HEK293 (cell line): Measurements from ENCODE around the gene SKI.

Experiments
- CTCF ChIA-PET: fragments of 350-600 bp; formaldehyde crosslinking; extraction: SDS; loops from one replicate; lab custom pipeline; 2021; ENCODE audit warnings: antibody characterized with exemption; lab: Yijun Ruan, JAX
- POLR2A ChIA-PET: fragments of 300-600 bp; formaldehyde crosslinking; extraction: SDS; loops from one replicate; lab custom pipeline; 2020; ENCODE audit warnings: antibody characterized with exemption, inconsistent platforms; lab: Yijun Ruan, JAX
- H3K27ac ChIP-seq: fragments of 200-500 bp; sonication (Bioruptor generic); 2 replicates; pipeline ENCODE4 v1.5.1; 2014; ENCODE audit warnings: low read depth, low read length, control low read depth, inconsistent platforms; ENCODE audit errors: extremely low read depth
- H3K36me3 ChIP-seq, 2 experiments: fragments of 200-500 bp in 1 of 2; sonication (Bioruptor generic) in 1 of 2; 1 replicate in 1 of 2; 2 replicates in 1 of 2; pipeline ENCODE4 v1.5.1; 2014 to 2017; ENCODE audit warnings: inconsistent platforms in 2 of 2, low read length in 2 of 2; ENCODE audit not compliant: control insufficient read depth in 2 of 2, insufficient read depth in 1 of 2
- H3K4me1 ChIP-seq: fragments of 200-500 bp; sonication (Bioruptor generic); 2 replicates; pipeline ENCODE4 v1.5.1; 2014; ENCODE audit warnings: mild to moderate bottlenecking, low read length, inconsistent platforms; ENCODE audit not compliant: control insufficient read depth, insufficient read depth
- H3K4me3 ChIP-seq: 2 replicates; pipeline ENCODE4 v1.5.1; 2011; ENCODE audit warnings: low read depth, mild to moderate bottlenecking, control low read depth, low read length, moderate library complexity
- H3K9me3 ChIP-seq: fragments of 200-500 bp; sonication (Bioruptor generic); 2 replicates; pipeline ENCODE4 v1.5.1; 2014; ENCODE audit warnings: low read depth, low read length, inconsistent platforms; ENCODE audit not compliant: control insufficient read depth, insufficient read depth
- GFI1B ChIP-seq: fragments of 450-650 bp; formaldehyde crosslinking; IDR thresholded peaks from 2 replicates; pipeline ENCODE4 v1.5.1; 2016; ENCODE audit warnings: missing biosample characterization, missing genetic modification characterization
- HOXC10 ChIP-seq: sonication (generic); formaldehyde crosslinking; IDR thresholded peaks from 2 replicates; pipeline ENCODE4 v1.8.1; 2023; ENCODE audit warnings: mild to moderate bottlenecking, missing genetic modification reagents
- KLF10 ChIP-seq: fragments of 450-650 bp; IDR thresholded peaks from 2 replicates; pipeline ENCODE4 v1.5.1; 2018; ENCODE audit warnings: missing biosample characterization, mild to moderate bottlenecking, missing genetic modification characterization
- SALL2 ChIP-seq: fragments of 450-650 bp; formaldehyde crosslinking; IDR thresholded peaks from 2 replicates; pipeline ENCODE4 v1.5.0; 2017; ENCODE audit warnings: missing biosample characterization, mild to moderate bottlenecking, missing genetic modification characterization, borderline replicate concordance
- WT1 ChIP-seq: fragments of 450-650 bp; formaldehyde crosslinking; IDR thresholded peaks from 2 replicates; pipeline ENCODE4 v1.5.1; 2016; ENCODE audit warnings: missing biosample characterization, missing genetic modification characterization
- ZBTB17 ChIP-seq: fragments of 450-650 bp; formaldehyde crosslinking; IDR thresholded peaks from 2 replicates; pipeline ENCODE4 v1.5.1; 2016; ENCODE audit warnings: missing biosample characterization, missing genetic modification characterization
- ZBTB7A ChIP-seq: fragments of 450-650 bp; formaldehyde crosslinking; IDR thresholded peaks from 2 replicates; pipeline ENCODE4 v1.5.1; 2016; ENCODE audit warnings: low read depth, missing biosample characterization, missing genetic modification characterization
- ZFP69B ChIP-seq: fragments of 450-650 bp; formaldehyde crosslinking; IDR thresholded peaks from 2 replicates; pipeline ENCODE4 v1.5.1; 2016; ENCODE audit warnings: missing biosample characterization, missing genetic modification characterization
- ZNF133 ChIP-seq: fragments of 450-650 bp; formaldehyde crosslinking; IDR thresholded peaks from 2 replicates; pipeline ENCODE4 v1.5.1; 2016; ENCODE audit warnings: missing biosample characterization, missing genetic modification characterization
- ZNF155 ChIP-seq: fragments of 450-650 bp; formaldehyde crosslinking; IDR thresholded peaks from 2 replicates; pipeline ENCODE4 v1.5.1; 2016; ENCODE audit warnings: missing biosample characterization, missing genetic modification characterization
- ZNF16 ChIP-seq: fragments of 450-650 bp; formaldehyde crosslinking; IDR thresholded peaks from 2 replicates; pipeline ENCODE4 v1.5.1; 2016; ENCODE audit warnings: low read depth, missing biosample characterization, missing genetic modification characterization
- ZNF311 ChIP-seq: fragments of 450-650 bp; formaldehyde crosslinking; IDR thresholded peaks from 2 replicates; pipeline ENCODE4 v1.5.1; 2017; ENCODE audit warnings: missing biosample characterization, missing genetic modification characterization, borderline replicate concordance
- ZNF510 ChIP-seq: fragments of 450-650 bp; formaldehyde crosslinking; IDR thresholded peaks from 2 replicates; pipeline ENCODE4 v1.5.1; 2018; ENCODE audit warnings: mild to moderate bottlenecking, missing genetic modification characterization, missing biosample characterization; ENCODE audit not compliant: insufficient replicate concordance
- ZNF521 ChIP-seq: fragments of 450-650 bp; formaldehyde crosslinking; IDR thresholded peaks from 2 replicates; pipeline ENCODE4 v1.5.1; 2017; ENCODE audit warnings: missing biosample characterization, mild to moderate bottlenecking, missing genetic modification characterization
- ZNF530 ChIP-seq: fragments of 450-650 bp; formaldehyde crosslinking; IDR thresholded peaks from 2 replicates; pipeline ENCODE4 v1.5.1; 2016; ENCODE audit warnings: low read depth, missing biosample characterization, missing genetic modification characterization
- ZNF544 ChIP-seq: fragments of 450-650 bp; formaldehyde crosslinking; IDR thresholded peaks from 2 replicates; pipeline ENCODE4 v1.5.0; 2017; ENCODE audit warnings: missing biosample characterization, missing genetic modification characterization
- ZNF558 ChIP-seq: fragments of 450-650 bp; formaldehyde crosslinking; IDR thresholded peaks from 2 replicates; pipeline ENCODE4 v1.5.1; 2016; ENCODE audit warnings: missing biosample characterization, missing genetic modification characterization
- ZNF621 ChIP-seq: fragments of 450-650 bp; formaldehyde crosslinking; IDR thresholded peaks from 2 replicates; pipeline ENCODE4 v1.5.1; 2017; ENCODE audit warnings: missing biosample characterization, missing genetic modification characterization
- ZNF670 ChIP-seq: fragments of 450-650 bp; formaldehyde crosslinking; IDR thresholded peaks from 2 replicates; pipeline ENCODE4 v1.5.1; 2016; ENCODE audit warnings: missing biosample characterization, missing genetic modification characterization, low read depth
- ZXDB ChIP-seq: fragments of 450-650 bp; formaldehyde crosslinking; IDR thresholded peaks from 2 replicates; pipeline ENCODE4 v1.5.1; 2016; ENCODE audit warnings: missing biosample characterization, missing genetic modification characterization
- TF ChIP-seq, protein P1 (sequence below): fragments of 450-650 bp; formaldehyde crosslinking; IDR thresholded peaks from 2 replicates; pipeline ENCODE4 v1.5.1; 2016; ENCODE audit warnings: missing biosample characterization, missing genetic modification characterization
- TF ChIP-seq, protein P2 (sequence below): fragments of 450-650 bp; formaldehyde crosslinking; IDR thresholded peaks from 2 replicates; pipeline ENCODE4 v1.5.1; 2016; ENCODE audit warnings: missing biosample characterization, missing genetic modification characterization

SKI gene

GRCh38 chr1:2302292-2302925 lies 74.3 kb downstream of the SKI start:
- CTCF ChIA-PET: interaction anchor here (0.5 kb wide), 1 partner anchor 128 kb away, joined by 3 read pairs; no protein-coding TSS in a partner anchor
- TF ChIP-seq ZNF16 (tag by site-specific recombination): no peak
- no peak for TF ChIP-seq SALL2 (tag by site-specific recombination)
- TF ChIP-seq ZXDB: no peak
- TF ChIP-seq, protein P1, sequence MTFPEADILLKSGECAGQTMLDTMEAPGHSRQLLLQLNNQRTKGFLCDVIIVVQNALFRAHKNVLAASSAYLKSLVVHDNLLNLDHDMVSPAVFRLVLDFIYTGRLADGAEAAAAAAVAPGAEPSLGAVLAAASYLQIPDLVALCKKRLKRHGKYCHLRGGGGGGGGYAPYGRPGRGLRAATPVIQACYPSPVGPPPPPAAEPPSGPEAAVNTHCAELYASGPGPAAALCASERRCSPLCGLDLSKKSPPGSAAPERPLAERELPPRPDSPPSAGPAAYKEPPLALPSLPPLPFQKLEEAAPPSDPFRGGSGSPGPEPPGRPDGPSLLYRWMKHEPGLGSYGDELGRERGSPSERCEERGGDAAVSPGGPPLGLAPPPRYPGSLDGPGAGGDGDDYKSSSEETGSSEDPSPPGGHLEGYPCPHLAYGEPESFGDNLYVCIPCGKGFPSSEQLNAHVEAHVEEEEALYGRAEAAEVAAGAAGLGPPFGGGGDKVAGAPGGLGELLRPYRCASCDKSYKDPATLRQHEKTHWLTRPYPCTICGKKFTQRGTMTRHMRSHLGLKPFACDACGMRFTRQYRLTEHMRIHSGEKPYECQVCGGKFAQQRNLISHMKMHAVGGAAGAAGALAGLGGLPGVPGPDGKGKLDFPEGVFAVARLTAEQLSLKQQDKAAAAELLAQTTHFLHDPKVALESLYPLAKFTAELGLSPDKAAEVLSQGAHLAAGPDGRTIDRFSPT (tag by site-specific recombination): 0 out of 2 replicates have a peak, but pooled peaks have one; percentile 13
- TF ChIP-seq ZNF670 (tag by site-specific recombination): no peak
- no peak for TF ChIP-seq ZNF155
- no peak for TF ChIP-seq ZFP69B (tag by site-specific recombination)
- TF ChIP-seq ZNF521 (tag by site-specific recombination): no peak
- no peak for TF ChIP-seq ZBTB7A (tag by site-specific recombination)
- TF ChIP-seq, all 188 proteins: peak for 1
- H3K36me3 ChIP-seq: peaks cover 0 to 63% of the 10 kb centered on the region in 2 experiments; a peak in 1 of 3 replicates
- POLR2A ChIA-PET: no interaction called here
- no peak overlapping the region for H3K4me3 ChIP-seq
- peaks cover 7% of the 10 kb centered on the region for H3K4me1 ChIP-seq
- no peaks in the 10 kb centered on the region for H3K9me3 ChIP-seq
- no peak overlapping the region for H3K27ac ChIP-seq

DNA sequence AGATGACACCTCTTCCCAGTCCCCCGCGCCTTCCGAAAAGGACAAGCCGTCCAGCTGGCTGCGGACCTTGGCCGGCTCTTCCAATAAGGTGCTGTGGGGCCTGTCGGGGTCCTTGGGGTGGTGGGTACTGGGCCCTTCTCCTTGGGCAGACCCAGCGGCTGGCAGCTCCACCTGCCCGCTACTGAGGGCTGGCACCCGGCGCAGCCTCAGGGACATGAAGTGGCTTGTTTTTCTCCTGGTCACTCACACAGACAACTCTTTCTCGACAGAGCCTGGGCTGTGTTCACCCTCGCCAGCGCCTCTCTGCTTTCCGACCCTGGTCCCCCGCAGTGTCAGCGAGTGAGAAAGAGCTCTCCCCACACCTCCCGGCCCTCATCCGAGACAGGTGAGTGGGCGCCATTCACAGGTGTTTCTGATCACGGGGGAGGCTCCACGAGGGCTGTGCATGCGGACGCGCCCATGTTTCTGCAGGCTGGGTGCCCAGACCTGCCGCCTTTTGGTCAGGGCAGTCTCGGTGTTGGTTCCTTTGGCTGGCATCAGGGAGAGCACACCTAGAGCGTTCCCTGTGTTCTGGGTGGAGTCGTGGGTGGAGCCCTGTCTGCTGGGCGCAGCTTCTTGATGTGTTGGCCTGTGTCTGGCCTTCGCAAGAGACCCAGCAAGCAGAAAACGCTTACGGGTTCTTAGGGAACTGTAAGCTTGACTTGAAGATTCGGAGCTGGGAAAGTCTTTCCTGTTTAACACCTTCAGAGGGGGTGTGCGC lies 75.1 kb downstream of the SKI start:
- TF ChIP-seq ZNF530 (no peak), ZNF544 (tag by site-specific recombination) (no peak), WT1 (tag by site-specific recombination) (no peak), ZBTB17 (tag by site-specific recombination) (no peak), KLF10 (tag by site-specific recombination) (no peak), ZNF510 (tag by site-specific recombination) (no peak), ZNF311 (tag by site-specific recombination) (no peak), HOXC10 (CRISPR knock-in tag) (no peak), ZNF621 (no peak), GFI1B (no peak), ZNF133 (tag by site-specific recombination) (no peak), ZNF558 (tag by site-specific recombination) (no peak)
- TF ChIP-seq, protein P2, sequence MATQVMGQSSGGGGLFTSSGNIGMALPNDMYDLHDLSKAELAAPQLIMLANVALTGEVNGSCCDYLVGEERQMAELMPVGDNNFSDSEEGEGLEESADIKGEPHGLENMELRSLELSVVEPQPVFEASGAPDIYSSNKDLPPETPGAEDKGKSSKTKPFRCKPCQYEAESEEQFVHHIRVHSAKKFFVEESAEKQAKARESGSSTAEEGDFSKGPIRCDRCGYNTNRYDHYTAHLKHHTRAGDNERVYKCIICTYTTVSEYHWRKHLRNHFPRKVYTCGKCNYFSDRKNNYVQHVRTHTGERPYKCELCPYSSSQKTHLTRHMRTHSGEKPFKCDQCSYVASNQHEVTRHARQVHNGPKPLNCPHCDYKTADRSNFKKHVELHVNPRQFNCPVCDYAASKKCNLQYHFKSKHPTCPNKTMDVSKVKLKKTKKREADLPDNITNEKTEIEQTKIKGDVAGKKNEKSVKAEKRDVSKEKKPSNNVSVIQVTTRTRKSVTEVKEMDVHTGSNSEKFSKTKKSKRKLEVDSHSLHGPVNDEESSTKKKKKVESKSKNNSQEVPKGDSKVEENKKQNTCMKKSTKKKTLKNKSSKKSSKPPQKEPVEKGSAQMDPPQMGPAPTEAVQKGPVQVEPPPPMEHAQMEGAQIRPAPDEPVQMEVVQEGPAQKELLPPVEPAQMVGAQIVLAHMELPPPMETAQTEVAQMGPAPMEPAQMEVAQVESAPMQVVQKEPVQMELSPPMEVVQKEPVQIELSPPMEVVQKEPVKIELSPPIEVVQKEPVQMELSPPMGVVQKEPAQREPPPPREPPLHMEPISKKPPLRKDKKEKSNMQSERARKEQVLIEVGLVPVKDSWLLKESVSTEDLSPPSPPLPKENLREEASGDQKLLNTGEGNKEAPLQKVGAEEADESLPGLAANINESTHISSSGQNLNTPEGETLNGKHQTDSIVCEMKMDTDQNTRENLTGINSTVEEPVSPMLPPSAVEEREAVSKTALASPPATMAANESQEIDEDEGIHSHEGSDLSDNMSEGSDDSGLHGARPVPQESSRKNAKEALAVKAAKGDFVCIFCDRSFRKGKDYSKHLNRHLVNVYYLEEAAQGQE: no peak
- Histone ChIP-seq H3K9me3 (no peaks in the 10 kb centered on the region), H3K27ac (no peak overlapping the region), H3K4me3 (no peak overlapping the region), H3K4me1 (peaks cover 7% of the 10 kb centered on the region), H3K36me3 (peaks cover 0 to 67% of the 10 kb centered on the region in 2 experiments; a peak in 1 of 3 replicates)
- CTCF ChIA-PET: interaction anchor here (0.7 kb wide), 1 partner anchor 47 kb away, joined by 3 read pairs; no protein-coding TSS in a partner anchor
- POLR2A ChIA-PET: no interaction called here
